Measurements from ENCODE around the gene PPRC1.

Gene PPRC1, protein sequence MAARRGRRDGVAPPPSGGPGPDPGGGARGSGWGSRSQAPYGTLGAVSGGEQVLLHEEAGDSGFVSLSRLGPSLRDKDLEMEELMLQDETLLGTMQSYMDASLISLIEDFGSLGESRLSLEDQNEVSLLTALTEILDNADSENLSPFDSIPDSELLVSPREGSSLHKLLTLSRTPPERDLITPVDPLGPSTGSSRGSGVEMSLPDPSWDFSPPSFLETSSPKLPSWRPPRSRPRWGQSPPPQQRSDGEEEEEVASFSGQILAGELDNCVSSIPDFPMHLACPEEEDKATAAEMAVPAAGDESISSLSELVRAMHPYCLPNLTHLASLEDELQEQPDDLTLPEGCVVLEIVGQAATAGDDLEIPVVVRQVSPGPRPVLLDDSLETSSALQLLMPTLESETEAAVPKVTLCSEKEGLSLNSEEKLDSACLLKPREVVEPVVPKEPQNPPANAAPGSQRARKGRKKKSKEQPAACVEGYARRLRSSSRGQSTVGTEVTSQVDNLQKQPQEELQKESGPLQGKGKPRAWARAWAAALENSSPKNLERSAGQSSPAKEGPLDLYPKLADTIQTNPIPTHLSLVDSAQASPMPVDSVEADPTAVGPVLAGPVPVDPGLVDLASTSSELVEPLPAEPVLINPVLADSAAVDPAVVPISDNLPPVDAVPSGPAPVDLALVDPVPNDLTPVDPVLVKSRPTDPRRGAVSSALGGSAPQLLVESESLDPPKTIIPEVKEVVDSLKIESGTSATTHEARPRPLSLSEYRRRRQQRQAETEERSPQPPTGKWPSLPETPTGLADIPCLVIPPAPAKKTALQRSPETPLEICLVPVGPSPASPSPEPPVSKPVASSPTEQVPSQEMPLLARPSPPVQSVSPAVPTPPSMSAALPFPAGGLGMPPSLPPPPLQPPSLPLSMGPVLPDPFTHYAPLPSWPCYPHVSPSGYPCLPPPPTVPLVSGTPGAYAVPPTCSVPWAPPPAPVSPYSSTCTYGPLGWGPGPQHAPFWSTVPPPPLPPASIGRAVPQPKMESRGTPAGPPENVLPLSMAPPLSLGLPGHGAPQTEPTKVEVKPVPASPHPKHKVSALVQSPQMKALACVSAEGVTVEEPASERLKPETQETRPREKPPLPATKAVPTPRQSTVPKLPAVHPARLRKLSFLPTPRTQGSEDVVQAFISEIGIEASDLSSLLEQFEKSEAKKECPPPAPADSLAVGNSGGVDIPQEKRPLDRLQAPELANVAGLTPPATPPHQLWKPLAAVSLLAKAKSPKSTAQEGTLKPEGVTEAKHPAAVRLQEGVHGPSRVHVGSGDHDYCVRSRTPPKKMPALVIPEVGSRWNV (N-terminal part only)

DNA sequence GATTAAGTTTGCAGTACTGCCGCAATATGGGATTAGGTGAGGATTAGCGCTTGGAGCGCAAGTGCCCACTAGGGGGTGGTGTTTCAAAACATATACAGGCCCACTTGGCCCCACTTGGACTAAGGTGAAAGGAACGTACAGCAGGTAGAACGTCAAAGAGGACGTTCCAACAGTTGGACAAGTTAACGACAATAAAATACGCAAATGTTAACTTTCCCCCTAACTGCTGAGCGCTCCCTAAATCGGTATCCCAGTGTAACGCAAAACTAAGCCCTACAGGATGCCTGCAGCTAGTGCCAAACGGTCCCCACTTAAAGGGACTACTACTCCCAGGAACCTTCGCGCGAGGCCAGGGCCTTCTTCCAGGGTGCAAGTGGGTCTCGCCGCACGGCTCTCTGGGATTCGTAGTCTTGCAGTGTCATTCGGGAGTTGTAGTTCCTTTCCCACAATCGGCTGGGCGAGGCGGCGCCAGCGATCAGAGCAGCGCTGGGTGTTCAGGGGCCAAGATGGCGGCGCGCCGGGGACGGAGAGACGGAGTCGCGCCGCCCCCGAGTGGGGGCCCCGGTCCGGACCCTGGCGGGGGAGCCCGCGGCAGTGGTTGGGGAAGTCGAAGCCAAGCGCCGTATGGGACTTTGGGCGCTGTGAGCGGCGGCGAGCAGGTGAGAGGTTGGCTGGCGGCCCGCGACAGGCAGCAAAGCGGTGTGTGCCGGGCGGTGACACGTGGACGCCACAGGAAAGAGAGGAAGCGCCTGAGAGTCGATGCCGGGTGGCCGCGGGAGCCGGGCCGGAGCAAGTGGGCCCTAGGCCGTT, at the start of gene PPRC1:
Gene PPRC1, plus strand, starts transcription at position 478 of the 810 bp plus-strand sequence. Its CDS starts 29 bp downstream, at position 507.
- peak within 1 kb of the TSS; percentile 94 for H3K27ac ChIP-seq (ENCODE audit: low read depth, low read length)
- H3K4me3 ChIP-seq (ENCODE audit: low read length): peak within 1 kb of the TSS; percentile 87
- H3K9ac ChIP-seq (ENCODE audit: low read length): peak within 1 kb of the TSS; percentile 71
- no peaks in the 10 kb centered on the region for H3K27me3 ChIP-seq (ENCODE audit: control insufficient read depth, insufficient read depth, low read length)
- H3K4me1 ChIP-seq (ENCODE audit: control insufficient read depth, insufficient read depth, low read length): peaks cover 10% of the 10 kb centered on the region
- no peaks in the 10 kb centered on the region for H3K36me3 ChIP-seq (ENCODE audit: control insufficient read depth, insufficient read depth, low read length)

DNA sequence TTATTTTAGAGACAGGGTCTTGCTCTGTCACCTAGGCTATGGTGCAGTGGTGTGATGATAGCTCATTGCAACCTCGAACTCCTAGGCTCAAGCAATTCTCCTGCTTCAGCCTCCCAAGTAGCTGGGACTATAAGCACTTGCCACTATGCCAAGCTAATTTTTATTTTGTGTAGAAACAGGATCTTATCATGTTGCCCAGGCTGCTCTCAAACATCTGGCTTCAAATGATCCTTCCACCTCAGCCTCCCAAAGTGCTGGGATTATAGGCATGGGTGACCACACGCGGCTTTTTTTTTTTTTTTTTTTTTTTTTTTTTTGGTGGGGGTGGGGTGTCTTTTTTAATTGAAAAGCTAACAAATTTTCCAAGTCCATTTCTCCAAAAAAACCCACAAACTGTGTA, 49.3 kb upstream of the PPRC1 start:
- H3K4me3 ChIP-seq (ENCODE audit: low read length): no peak overlapping the region
- H3K27ac ChIP-seq (ENCODE audit: low read depth, low read length): no peak overlapping the region
- H3K9ac ChIP-seq (ENCODE audit: low read length): no peak overlapping the region
- no peaks in the 10 kb centered on the region for H3K4me1 ChIP-seq (ENCODE audit: control insufficient read depth, insufficient read depth, low read length)
- H3K36me3 ChIP-seq (ENCODE audit: control insufficient read depth, insufficient read depth, low read length): no peaks in the 10 kb centered on the region
- no peaks in the 10 kb centered on the region for H3K27me3 ChIP-seq (ENCODE audit: control insufficient read depth, insufficient read depth, low read length)

DNA sequence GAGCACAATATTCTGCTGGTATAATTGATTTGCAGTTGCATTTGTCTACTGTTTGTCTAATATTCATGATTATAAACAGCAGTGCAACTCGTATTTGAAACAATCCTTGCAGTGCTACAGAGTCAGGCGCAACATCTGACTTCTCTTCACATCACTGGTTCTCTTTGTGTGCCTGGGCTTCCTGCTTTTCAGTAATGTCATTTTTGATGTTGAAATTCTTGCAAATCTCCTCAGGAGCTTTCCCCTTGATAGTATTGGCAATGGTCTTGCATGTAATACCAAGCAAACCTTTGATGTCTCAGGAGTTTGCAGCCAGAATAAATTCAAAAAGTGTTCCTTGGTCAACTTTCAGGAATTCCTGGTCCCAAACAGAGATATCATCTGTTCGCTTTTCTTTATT, 47.5 kb upstream of the PPRC1 start:
- no peaks in the 10 kb centered on the region for H3K36me3 ChIP-seq (ENCODE audit: control insufficient read depth, insufficient read depth, low read length)
- H3K4me3 ChIP-seq (ENCODE audit: low read length): no peak overlapping the region
- no peak overlapping the region for H3K9ac ChIP-seq (ENCODE audit: low read length)

DNA sequence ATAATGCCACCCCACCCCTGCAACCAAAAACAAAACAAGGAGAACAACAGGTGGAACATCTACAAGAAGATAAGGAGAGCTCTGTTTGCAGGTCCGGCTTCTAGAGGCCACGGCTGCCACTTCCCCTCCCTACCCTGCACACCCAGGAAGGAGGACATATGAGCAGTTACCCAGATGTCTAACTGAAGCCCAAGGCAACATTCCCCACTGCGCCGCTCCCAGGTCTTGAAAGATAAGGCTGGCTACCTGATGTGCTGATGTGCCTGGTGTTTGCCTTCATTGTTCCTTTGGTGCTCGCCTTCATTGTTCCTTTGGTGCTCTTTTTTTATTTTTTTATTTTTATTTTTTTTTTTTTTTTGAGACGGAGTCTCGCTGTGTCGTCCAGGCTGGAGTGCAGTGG, 46.6 kb upstream of the PPRC1 start:
- Histone ChIP-seq H3K4me1 (ENCODE audit: control insufficient read depth, insufficient read depth, low read length) (no peaks in the 10 kb centered on the region), H3K27ac (ENCODE audit: low read depth, low read length) (no peak overlapping the region), H3K4me3 (ENCODE audit: low read length) (no peak overlapping the region), H3K36me3 (ENCODE audit: control insufficient read depth, insufficient read depth, low read length) (no peaks in the 10 kb centered on the region), H3K9ac (ENCODE audit: low read length) (no peak overlapping the region), H3K27me3 (ENCODE audit: control insufficient read depth, insufficient read depth, low read length) (no peaks in the 10 kb centered on the region)

More for the DNA sequence above, 47.5 kb upstream of the PPRC1 start:
- H3K27ac ChIP-seq (ENCODE audit: low read depth, low read length): no peak overlapping the region
- no peaks in the 10 kb centered on the region for H3K27me3 ChIP-seq (ENCODE audit: control insufficient read depth, insufficient read depth, low read length)
- no peaks in the 10 kb centered on the region for H3K4me1 ChIP-seq (ENCODE audit: control insufficient read depth, insufficient read depth, low read length)

DNA sequence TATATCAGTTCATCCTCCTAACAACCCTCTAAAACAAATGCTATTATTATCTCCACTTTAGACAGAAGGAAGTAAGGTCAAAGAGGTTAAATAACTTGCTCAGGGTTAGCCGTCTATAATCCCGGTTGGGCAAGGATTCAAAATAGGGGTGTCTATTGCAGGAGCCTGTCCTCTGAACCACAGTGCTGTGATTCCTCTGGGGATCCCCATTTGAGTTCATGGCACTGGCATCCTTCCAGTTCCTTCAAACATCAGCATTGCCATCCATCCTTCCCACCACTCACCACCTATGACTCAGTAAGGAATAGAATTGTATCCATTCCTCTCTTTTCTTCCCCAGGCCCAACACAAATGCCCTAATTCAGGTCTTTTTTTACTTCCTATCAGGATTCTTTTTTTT, 42.1 kb upstream of the PPRC1 start:
- Histone ChIP-seq H3K4me1 (ENCODE audit: control insufficient read depth, insufficient read depth, low read length) (no peaks in the 10 kb centered on the region), H3K36me3 (ENCODE audit: control insufficient read depth, insufficient read depth, low read length) (no peaks in the 10 kb centered on the region), H3K9ac (ENCODE audit: low read length) (no peak overlapping the region), H3K4me3 (ENCODE audit: low read length) (no peak overlapping the region), H3K27me3 (ENCODE audit: control insufficient read depth, insufficient read depth, low read length) (no peaks in the 10 kb centered on the region), H3K27ac (ENCODE audit: low read depth, low read length) (no peak overlapping the region)

DNA sequence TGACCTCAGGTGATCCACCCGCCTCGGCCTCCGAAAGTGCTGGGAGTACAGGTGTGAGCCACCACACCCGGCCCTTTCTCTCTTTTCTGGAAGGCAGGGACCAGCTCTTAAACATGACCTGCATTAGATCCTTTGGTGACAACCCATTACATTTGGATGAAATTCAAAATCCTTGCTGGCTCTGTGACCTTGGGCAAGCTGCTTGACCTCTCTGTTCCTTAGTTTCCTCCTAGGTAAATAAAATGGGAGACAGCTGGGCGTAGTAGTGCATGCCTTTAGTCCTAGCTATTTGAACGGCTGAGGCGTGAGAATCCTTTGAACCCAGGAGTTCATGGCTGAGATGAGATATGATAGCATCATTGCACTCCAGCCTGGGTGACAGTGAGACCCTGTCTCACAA, 36.4 kb upstream of the PPRC1 start:
- Histone ChIP-seq H3K36me3 (ENCODE audit: control insufficient read depth, insufficient read depth, low read length) (no peaks in the 10 kb centered on the region), H3K27me3 (ENCODE audit: control insufficient read depth, insufficient read depth, low read length) (no peaks in the 10 kb centered on the region), H3K27ac (ENCODE audit: low read depth, low read length) (no peak overlapping the region), H3K9ac (ENCODE audit: low read length) (no peak overlapping the region), H3K4me3 (ENCODE audit: low read length) (no peak overlapping the region), H3K4me1 (ENCODE audit: control insufficient read depth, insufficient read depth, low read length) (no peaks in the 10 kb centered on the region)

DNA sequence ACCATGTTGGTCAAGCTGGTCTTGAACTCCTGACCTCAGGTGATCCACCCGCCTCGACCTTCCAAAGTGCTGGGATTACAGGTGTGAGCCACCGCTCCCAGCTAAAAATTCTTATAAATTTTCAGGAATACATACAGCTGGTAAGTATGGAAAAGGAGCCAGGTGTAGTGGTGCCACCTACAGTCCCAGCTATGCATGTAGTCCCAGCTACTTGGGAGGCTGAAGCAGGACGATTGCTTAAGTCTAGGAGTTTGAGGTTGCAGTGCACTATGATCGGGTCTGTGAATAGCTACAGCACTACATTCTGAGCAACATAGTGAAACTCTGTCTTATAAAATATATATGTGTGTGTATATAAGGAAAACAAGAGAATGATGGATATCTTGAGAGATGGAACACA, 31.7 kb upstream of the PPRC1 start:
- Histone ChIP-seq H3K27me3 (ENCODE audit: control insufficient read depth, insufficient read depth, low read length) (no peaks in the 10 kb centered on the region), H3K9ac (ENCODE audit: low read length) (no peak overlapping the region), H3K4me3 (ENCODE audit: low read length) (no peak overlapping the region), H3K36me3 (ENCODE audit: control insufficient read depth, insufficient read depth, low read length) (no peaks in the 10 kb centered on the region), H3K27ac (ENCODE audit: low read depth, low read length) (no peak overlapping the region), H3K4me1 (ENCODE audit: control insufficient read depth, insufficient read depth, low read length) (no peaks in the 10 kb centered on the region)

DNA sequence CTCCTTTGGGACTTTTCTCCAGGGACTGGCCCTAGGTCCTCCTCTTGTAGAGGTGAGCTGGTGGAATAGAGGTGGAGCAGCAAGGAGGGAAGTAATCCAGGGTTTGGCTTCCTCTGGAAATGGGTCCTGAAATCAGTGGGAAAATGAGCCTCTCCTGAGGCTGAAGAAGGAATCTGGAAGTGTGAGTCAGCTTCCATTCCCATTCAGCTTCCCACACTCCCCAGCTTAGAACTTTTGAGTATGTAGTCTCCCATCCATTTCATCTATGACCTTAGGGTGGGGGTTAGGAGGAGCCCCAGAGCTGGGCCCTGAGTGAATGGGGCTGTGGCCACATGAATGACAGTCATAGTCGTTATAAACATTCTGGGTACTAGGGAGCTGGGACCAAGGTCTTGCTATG, 30.4 kb upstream of the PPRC1 start:
- H3K9ac ChIP-seq (ENCODE audit: low read length): no peak overlapping the region

DNA sequence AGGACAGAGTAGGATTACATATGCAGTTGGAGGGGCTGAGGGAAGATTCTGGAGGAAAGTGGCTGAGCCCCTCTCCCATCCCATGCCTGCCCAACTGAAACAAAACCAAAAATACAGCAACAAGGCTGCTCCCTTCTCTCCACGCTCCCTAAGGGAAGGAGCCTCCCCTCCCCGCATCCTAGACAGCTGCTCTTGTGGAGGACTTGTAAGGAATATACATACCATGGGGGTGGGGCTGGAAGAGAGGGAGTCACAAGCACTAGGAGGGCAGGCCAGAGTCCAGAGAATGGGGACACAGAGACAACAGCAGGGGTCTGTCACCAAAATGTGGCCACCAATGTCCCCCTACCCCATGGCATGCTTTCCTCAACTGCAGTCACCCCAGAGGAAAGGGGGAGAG, 25.8 kb upstream of the PPRC1 start:
- Histone ChIP-seq H3K4me1 (ENCODE audit: control insufficient read depth, insufficient read depth, low read length) (no peaks in the 10 kb centered on the region), H3K36me3 (ENCODE audit: control insufficient read depth, insufficient read depth, low read length) (peaks cover 34% of the 10 kb centered on the region), H3K9ac (ENCODE audit: low read length) (no peak overlapping the region), H3K4me3 (ENCODE audit: low read length) (no peak overlapping the region), H3K27me3 (ENCODE audit: control insufficient read depth, insufficient read depth, low read length) (no peaks in the 10 kb centered on the region), H3K27ac (ENCODE audit: low read depth, low read length) (no peak overlapping the region)

More for the DNA sequence above, 30.4 kb upstream of the PPRC1 start:
- no peak overlapping the region for H3K27ac ChIP-seq (ENCODE audit: low read depth, low read length)
- no peak overlapping the region for H3K4me3 ChIP-seq (ENCODE audit: low read length)
- H3K36me3 ChIP-seq (ENCODE audit: control insufficient read depth, insufficient read depth, low read length): peaks cover 4% of the 10 kb centered on the region
- H3K27me3 ChIP-seq (ENCODE audit: control insufficient read depth, insufficient read depth, low read length): no peaks in the 10 kb centered on the region
- no peaks in the 10 kb centered on the region for H3K4me1 ChIP-seq (ENCODE audit: control insufficient read depth, insufficient read depth, low read length)

DNA sequence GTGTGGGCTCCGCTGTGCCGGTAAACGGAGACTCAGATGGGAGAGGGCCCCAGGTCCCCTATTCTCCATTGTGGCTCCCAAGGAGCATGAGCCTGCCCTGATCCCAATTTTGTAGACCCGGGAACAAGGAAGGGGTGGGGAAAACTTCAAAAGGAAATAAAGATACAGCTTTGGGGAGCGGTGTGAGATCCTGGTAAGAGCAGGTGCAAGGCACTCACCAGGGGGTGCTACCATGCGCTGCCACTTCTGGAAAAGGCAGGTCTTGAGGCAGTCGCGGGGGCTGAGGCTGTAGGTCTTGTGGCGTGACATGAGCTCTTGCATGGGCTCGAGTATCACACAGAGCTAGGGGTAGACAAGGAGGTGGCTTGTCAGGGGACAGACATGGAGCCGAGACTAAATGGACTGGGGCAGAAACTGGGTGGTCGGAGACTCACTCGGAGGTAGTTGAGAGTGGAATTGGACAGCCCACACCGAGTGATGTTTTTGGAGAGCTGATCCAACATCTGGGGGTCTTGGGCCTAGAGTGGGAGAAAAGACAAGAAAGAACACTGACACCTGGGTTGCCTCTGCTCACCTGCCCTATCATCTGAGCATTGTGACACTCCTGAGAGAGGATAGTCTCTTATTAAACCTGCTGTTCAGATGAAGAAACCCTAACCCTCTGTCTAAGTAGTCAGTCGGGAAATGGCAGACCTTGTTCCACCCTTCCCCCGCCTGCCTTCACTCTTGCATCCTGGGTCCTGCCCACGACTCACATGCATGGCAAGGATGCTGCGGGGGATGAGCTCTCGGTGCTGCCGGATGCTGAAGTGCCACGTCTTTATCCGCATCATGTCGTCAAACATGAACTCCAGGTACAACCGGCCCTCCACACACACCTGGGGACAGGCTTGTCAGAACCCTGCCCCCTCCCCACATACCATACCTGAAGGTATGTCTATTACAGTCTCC, 23.4 kb upstream of the PPRC1 start:
- H3K4me3 ChIP-seq (ENCODE audit: low read length): no peak overlapping the region
- H3K27me3 ChIP-seq (ENCODE audit: control insufficient read depth, insufficient read depth, low read length): no peaks in the 10 kb centered on the region
- peaks cover 34% of the 10 kb centered on the region for H3K36me3 ChIP-seq (ENCODE audit: control insufficient read depth, insufficient read depth, low read length)
- no peak overlapping the region for H3K9ac ChIP-seq (ENCODE audit: low read length)
- H3K4me1 ChIP-seq (ENCODE audit: control insufficient read depth, insufficient read depth, low read length): peaks cover 8% of the 10 kb centered on the region
- H3K27ac ChIP-seq (ENCODE audit: low read depth, low read length): no peak overlapping the region

DNA sequence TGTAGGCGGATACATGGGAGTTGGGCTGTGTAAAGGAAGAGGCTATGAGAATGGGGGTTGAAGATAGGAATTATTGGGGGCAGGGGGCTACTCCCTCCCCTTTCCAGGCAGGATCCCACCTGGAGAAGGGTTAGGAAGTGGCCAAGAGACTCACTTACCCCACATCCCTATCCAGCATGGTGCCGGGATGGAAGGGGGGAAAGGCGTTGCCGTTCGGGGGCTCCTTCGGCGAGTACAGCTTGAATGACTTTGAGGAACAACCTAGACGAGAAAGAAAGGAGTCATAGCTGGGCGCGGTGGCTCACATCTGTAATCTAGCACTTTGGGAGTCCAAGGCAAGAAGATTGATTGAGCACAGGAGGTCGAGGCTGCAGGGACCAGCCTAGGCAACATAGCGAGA, 21.6 kb upstream of the PPRC1 start:
- peaks cover 34% of the 10 kb centered on the region for H3K36me3 ChIP-seq (ENCODE audit: control insufficient read depth, insufficient read depth, low read length)
- H3K4me1 ChIP-seq (ENCODE audit: control insufficient read depth, insufficient read depth, low read length): peaks cover 16% of the 10 kb centered on the region
- no peak overlapping the region for H3K9ac ChIP-seq (ENCODE audit: low read length)
- no peak overlapping the region for H3K4me3 ChIP-seq (ENCODE audit: low read length)
- no peaks in the 10 kb centered on the region for H3K27me3 ChIP-seq (ENCODE audit: control insufficient read depth, insufficient read depth, low read length)
- H3K27ac ChIP-seq (ENCODE audit: low read depth, low read length): no peak overlapping the region

Measured in rectal smooth muscle tissue (tissue), 1 donor.